CD4-positive, alpha-beta T cell treated with Interleukin-2 at 100 ng/mL for 4 hours (primary cell): ENCODE results near the gene CADM1.
A peak's percentile ranks its signal among the peaks of the same experiment; 100 is the strongest.

Source experiments
- DNase-seq: peaks from one replicate; pipeline ENCODE4 v3.0.0-alpha.2; 2020; ENCODE audit warnings: low spot score

Gene CADM1

DNA sequence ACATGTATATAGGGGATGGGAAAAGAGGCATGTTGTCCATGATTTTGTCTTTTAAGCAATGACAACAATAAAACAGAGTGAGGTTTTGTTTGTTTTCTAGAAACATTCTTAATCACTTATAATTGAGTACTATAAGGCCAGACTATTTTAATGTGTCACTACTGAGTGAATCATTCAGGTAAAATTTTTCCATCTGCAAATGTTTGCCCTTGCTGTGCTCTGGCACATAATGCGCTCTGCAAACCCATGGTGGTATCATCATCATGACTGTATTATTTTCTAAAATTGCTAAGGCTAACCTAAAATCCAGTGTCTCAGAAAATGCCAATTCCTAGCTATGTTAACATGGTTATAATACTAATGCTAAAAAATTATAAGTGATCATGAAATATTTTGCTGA, 261.2 kb downstream of the CADM1 start:
- no peak for DNase-seq

DNA sequence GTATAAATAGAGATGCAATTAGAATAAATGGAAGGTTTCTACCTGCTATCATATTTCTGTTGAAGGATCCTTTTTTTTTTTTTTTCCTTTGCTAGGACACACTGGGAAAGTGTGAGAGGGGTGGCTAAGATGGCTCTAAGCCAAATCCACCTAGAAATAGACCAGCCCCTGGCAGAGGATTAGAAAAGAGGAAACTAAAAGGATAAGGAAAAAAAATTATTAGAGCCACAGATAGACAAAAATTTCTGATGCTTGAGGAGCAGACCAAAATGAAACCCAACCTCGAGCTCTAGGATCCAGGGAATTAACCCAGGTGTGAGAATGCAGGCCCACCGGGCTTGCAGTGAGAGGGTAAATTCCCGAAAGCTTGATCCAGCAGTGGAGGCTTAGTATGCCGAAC, 262.3 kb downstream of the CADM1 start:
- no peak for DNase-seq

- DNase-seq: no peak
Observed at GRCh38 chr11:115238791-115239190, 265.4 kb downstream of the CADM1 start.

GRCh38 chr11:115238086-115238485, 266.1 kb downstream of the CADM1 start:
- no peak for DNase-seq

GRCh38 chr11:115237578-115237977, 266.6 kb downstream of the CADM1 start:
- no peak for DNase-seq

GRCh38 chr11:115234794-115235193, 269.4 kb downstream of the CADM1 start:
- no peak for DNase-seq

- DNase-seq: no peak
Observed at GRCh38 chr11:115226556-115226955, 277.7 kb downstream of the CADM1 start.

- DNase-seq: no peak
Observed at GRCh38 chr11:115224551-115224950, 279.7 kb downstream of the CADM1 start.

- DNase-seq: no peak
Observed at GRCh38 chr11:115222863-115223530, 281.2 kb downstream of the CADM1 start.

DNA sequence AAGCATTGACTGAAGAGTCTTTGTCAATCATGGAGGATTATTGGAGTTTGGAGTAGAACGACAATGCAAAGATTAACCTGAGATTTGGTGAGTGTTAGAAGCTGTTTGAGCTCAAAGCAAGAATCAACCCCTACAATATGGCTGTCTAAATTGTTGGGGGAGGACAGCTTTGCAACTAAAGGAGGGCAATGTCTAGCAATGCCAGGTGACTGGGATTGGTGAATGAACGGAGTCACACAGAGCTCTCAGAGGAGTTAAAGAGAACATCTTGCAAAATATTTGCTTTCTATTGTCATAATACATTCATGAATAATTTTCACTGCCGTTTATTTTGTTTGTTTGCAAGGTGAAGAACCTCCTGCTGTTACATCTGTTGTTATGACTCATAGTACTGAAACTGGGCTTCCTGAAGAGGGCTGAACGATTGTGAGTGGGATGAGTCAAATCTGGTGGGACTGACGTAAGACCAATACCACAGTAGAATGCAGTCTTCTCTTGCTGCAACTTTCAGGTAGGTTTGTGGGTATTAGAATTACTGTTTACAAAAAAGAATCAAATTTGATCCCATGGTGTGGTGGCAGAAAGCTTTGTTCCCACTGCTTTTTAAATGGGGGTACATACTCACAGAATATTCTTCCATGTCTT, 281.9 kb downstream of the CADM1 start:
- peak; percentile 48 for DNase-seq

GRCh38 chr11:115221461-115222069, 282.6 kb downstream of the CADM1 start:
- DNase-seq: no peak

DNA sequence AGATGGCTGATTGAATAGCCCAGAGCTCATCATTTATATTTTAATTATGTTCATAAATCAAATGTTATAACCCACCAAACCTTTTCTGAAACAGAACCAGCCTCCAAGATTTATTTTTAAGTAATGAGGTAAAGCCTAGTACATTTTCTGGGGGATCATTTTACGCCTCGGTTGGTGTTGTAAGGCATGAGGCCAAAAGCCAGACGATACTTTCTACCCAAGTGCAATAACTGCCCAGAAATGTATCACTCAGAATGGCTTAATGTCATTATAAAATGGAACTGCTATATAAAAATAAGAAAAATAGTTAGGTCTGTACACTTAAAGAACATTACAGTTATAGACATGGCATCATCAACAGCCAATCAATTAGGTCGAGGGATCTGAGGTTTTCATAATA, 283.3 kb downstream of the CADM1 start:
- DNase-seq: no peak

DNA sequence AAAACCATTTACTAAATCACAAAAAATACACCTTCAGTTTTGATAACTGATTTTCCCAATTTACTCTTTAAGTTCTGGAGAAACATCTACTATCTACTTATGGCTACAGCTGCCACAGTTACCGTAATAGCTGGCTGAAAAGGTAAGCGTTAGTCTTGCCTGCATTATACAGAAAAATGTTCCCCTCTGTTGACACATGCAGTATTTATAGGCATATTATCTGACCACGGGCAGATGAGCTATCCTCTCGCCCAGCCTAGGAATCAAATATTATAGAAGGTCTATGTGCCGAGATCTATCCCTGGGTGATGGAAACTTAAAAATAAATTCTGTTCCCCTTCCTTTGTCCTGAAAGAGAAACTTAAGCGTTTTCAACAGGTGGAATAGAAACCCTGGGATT, 283.8 kb downstream of the CADM1 start:
- no peak for DNase-seq

GRCh38 chr11:115219376-115219775, 284.8 kb downstream of the CADM1 start:
- DNase-seq: no peak

DNA sequence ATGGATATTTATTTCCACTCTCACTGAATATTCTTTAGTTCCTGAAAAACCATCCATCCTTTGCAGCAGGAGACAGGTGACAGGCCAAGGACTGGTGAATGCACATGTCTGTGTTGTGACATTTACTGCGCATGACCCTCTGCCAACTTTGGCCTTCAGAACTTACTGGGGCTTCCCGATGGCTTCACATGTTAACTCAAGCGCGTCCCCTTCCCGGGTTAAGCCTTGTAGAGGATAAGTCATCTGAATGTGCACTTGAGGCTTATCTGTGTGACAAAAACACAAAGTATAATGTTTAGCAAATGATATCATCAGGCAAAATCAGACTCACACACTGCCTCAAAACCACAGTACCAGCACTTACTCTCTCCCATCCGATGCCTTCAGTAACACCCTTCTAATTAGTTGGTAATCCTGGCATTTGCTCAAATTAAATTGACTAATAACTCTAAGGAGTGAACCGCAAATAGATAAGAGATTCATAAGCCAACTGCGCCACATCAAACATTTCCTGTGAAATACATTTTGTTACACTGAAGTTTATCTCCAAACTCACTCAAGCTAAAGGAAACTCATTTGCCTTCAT, 286.4 kb downstream of the CADM1 start:
- peak; percentile 51 for DNase-seq

DNA sequence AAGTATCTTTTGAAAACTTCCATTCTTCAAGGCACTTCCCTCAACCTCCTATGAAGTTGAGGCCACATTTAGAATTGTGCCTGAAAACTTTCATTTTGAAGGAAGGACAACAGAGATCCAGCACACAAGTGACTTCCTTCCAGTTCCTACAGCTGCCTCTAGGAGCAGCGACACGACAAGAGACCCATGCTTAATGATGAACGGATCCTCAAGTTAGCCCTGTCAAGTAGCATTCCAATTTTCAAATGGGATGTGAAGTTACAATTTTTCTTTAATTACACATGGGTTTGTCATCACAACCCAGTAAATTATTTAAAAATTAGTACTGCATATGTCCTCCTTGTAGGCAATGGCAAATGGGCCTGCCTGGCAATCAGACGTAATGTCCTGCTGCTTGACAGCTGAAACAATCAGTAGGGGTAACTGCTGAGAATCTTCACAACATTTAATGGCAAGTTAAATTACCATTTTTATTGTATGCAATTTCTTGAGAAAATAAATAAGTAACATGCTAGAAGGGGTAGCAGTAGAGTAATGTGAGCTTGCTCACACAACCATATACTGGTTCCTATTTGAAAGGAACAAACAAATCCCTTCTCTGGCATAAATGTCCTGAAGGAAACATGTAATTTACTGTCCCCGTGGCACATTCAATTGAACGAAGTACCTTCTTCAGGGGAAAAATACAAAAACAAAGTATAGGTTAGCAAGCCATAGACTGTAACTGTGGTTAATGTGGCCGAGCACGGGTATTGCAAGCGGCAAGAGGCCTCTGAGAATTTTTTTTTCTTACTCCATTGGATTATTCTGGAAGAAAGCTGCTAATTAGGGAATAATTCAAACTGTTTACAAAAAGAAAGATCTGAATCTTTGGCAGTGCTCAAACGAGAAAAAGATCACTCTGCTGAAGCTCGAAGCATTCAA, 288.3 kb downstream of the CADM1 start:
- no peak for DNase-seq

- peak; percentile 13 for DNase-seq
Observed at GRCh38 chr11:115214644-115215234, 289.5 kb downstream of the CADM1 start.

DNA sequence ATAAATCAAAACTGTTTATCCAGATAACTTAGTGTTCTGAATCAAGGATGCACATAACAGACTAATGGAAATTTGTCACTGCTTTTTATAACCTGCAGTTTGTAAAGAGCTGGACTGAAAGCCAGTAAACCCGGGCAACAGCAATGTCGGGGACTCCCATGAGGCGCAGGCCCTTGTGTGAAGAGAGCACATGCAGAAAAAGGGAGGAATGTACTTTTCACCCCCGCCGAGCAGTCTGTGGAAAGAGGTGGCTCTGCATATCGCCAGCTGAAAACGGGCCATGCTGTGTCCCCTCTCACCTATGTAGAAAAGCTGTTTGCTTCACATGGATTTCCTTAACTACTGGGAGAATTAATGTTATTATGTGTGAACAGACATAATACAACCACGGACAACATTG, 291.2 kb downstream of the CADM1 start:
- no peak for DNase-seq

DNA sequence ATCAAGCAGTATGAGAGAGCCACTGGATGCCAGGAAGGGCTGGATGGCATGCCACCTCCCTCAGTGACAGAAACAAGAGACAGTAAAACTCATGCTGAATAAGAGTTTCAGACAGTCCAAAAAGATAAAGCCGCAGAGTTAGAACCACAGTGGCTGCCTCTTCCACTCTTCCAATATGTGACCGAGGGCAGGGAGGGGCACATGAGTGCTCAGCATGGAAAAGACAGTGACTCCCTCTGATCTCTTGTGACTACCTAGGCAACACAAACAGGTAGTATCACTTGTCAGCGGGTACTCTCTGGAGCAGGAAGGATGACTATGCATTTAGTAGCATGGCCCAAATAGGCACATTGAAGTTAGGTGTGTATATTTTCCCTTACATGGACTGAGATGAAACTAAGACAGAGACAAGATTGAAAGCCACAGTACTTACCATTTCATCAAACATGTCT, 295.4 kb downstream of the CADM1 start:
- no peak for DNase-seq

DNA sequence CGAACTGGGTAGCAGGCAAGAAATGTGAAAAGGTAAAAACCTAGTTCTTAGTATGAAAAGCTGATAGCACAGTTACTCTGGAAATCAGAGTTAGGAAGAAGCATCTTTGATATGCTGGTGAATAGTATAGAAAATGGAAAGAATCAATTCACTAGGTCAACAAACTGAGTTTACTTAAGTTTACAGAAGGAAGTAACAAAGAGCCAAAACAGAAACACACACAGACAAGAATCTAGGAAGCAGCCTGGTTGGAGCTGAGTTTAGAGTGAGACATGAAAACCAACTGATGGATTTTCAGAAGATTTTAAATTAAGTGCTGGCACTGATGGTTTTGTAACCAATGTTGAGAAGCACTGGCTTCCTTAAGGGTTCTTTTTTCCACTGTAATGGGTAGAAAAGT, 296.3 kb downstream of the CADM1 start:
- DNase-seq: no peak

GRCh38 chr11:115207166-115207591, 297.0 kb downstream of the CADM1 start:
- DNase-seq: no peak
